Vagina (tissue), 2 donors: ENCODE measurements around the gene LY86. TPM values are rescaled to one million over a fixed set of nuclear protein-coding genes. Genes with fewer than 3 reads are reported as not detected.

Source experiments
- DNase-seq, 2 donors: peaks; one replicate each; pipeline ENCODE4 v3.0.0-alpha.2; 2017; ENCODE audit errors: extremely low spot score in 2 of 2
- H3K27ac ChIP-seq: fragments of 200-600 bp; sonication (generic); one replicate; pipeline ENCODE4 v1.5.1; 2019
- H3K27me3 ChIP-seq: fragments of 200-600 bp; sonication (generic); one replicate; pipeline ENCODE4 v1.5.1; 2019
- H3K36me3 ChIP-seq, 2 donors: fragments of 200-600 bp; sonication (generic); one replicate each; pipeline ENCODE4 v1.5.1; 2017 to 2019
- H3K4me1 ChIP-seq: fragments of 200-600 bp; sonication (generic); one replicate; pipeline ENCODE4 v1.5.1; 2019
- H3K4me3 ChIP-seq, 2 donors: fragments of 200-600 bp; sonication (generic); 1 replicate in 1 of 2; 2 replicates in 1 of 2; pipeline ENCODE4 v1.5.1; 2016 to 2019
- H3K9me3 ChIP-seq: fragments of 200-600 bp; sonication (generic); one replicate; pipeline ENCODE4 v1.5.1; 2019
- CTCF ChIP-seq, 3 experiments: fragments of 450-650 bp in 2 of 3; fragments of 200-600 bp in 1 of 3; sonication (generic) in 1 of 3; IDR thresholded peaks; one replicate each; pipeline ENCODE4 v1.5.1; 2017 to 2019; ENCODE audit warnings: antibody characterized with exemption in 3 of 3, mild to moderate bottlenecking in 2 of 3, moderate library complexity in 2 of 3
- POLR2A ChIP-seq, 2 donors: fragments of 450-650 bp; IDR thresholded peaks; one replicate each; pipeline ENCODE4 v1.6.1; 2017; ENCODE audit warnings: antibody characterized with exemption in 2 of 2, mild to moderate bottlenecking in 2 of 2, moderate library complexity in 2 of 2
- POLR2AphosphoS5 ChIP-seq, 2 donors: sonication (generic); formaldehyde crosslinking; IDR thresholded peaks; one replicate each; pipeline ENCODE4 v1.9.0; 2017; ENCODE audit warnings: antibody characterized with exemption in 2 of 2, mild to moderate bottlenecking in 2 of 2, low read depth in 1 of 2; ENCODE audit not compliant: insufficient read depth in 1 of 2
- intact Hi-C: fragments of 100-400 bp; cut with DNase I; formaldehyde crosslinking; loops from one replicate; pipeline ENCODE4 v1.15.1; 2023
- total RNA-seq: library from RNA; depleted of rRNA; stranded (reverse); fragments of >200 nt; gene quantifications from one replicate; pipeline ENCODE4 v1.2.3, GENCODE V29; 2016

LY86 gene
- total RNA-seq, 1 donor from 2014 or later: 4.9 TPM

GRCh38 chr6:6660339-6661045 is 72.0 kb downstream of the LY86 start:
- Histone ChIP-seq H3K27ac (no peak overlapping the region), H3K36me3 (no peaks in the 10 kb centered on the region), H3K4me3 (no peak overlapping the region), H3K9me3 (no peaks in the 10 kb centered on the region), H3K27me3 (no peaks in the 10 kb centered on the region), H3K4me1 (peaks cover 12% of the 10 kb centered on the region)
- intact Hi-C loops: no loop called here
- DNase-seq: peak; percentile 70 to 91
- TF ChIP-seq POLR2A (IDR thresholded peaks at IDR 0.05) (no peak), CTCF (IDR thresholded peaks at IDR 0.05) (no peak), POLR2AphosphoS5 (IDR thresholded peaks at IDR 0.05; ENCODE audit: insufficient read depth in 1 of 2, low read depth in 1 of 2) (no peak)

GRCh38 chr6:6661191-6661590 is 72.7 kb downstream of the LY86 start:
- Histone ChIP-seq H3K36me3 (no peaks in the 10 kb centered on the region), H3K4me1 (peaks cover 10% of the 10 kb centered on the region), H3K4me3 (no peak overlapping the region), H3K9me3 (no peaks in the 10 kb centered on the region), H3K27ac (no peak overlapping the region), H3K27me3 (no peaks in the 10 kb centered on the region)
- peak; percentile 64 to 83 for DNase-seq
- TF ChIP-seq CTCF (IDR thresholded peaks at IDR 0.05) (no peak), POLR2AphosphoS5 (IDR thresholded peaks at IDR 0.05; ENCODE audit: insufficient read depth in 1 of 2, low read depth in 1 of 2) (no peak), POLR2A (IDR thresholded peaks at IDR 0.05) (no peak)
- intact Hi-C loops: no loop called here

- Histone ChIP-seq H3K27me3 (no peaks in the 10 kb centered on the region), H3K36me3 (no peaks in the 10 kb centered on the region), H3K27ac (no peak overlapping the region), H3K4me3 (no peak overlapping the region), H3K4me1 (peaks cover 10% of the 10 kb centered on the region), H3K9me3 (no peaks in the 10 kb centered on the region)
- intact Hi-C loops: no loop called here
- DNase-seq: peak in 1 of 2 donors; percentile 64
- no peak for TF ChIP-seq POLR2A (IDR thresholded peaks at IDR 0.05)
- no peak for TF ChIP-seq POLR2AphosphoS5 (IDR thresholded peaks at IDR 0.05; ENCODE audit: insufficient read depth in 1 of 2, low read depth in 1 of 2)
- TF ChIP-seq CTCF (IDR thresholded peaks at IDR 0.05): no peak
Measured at GRCh38 chr6:6661684-6662083, 73.2 kb downstream of the LY86 start.

GRCh38 chr6:6663421-6664135 is 75.1 kb downstream of the LY86 start:
- DNase-seq: peak in 1 of 2 donors; percentile 40
- Histone ChIP-seq H3K27ac (no peak overlapping the region), H3K9me3 (no peaks in the 10 kb centered on the region), H3K4me1 (peaks cover 10% of the 10 kb centered on the region), H3K27me3 (no peaks in the 10 kb centered on the region), H3K4me3 (no peak overlapping the region), H3K36me3 (no peaks in the 10 kb centered on the region)
- no peak for TF ChIP-seq POLR2A (IDR thresholded peaks at IDR 0.05)
- TF ChIP-seq POLR2AphosphoS5 (IDR thresholded peaks at IDR 0.05; ENCODE audit: insufficient read depth in 1 of 2, low read depth in 1 of 2): no peak
- no peak for TF ChIP-seq CTCF (IDR thresholded peaks at IDR 0.05)
- intact Hi-C loops: no loop called here
